Endodermal cell (in vitro differentiated cells): Measurements from ENCODE around the gene ARHGAP5. TPM values are rescaled to one million over a fixed set of nuclear protein-coding genes. Genes with fewer than 3 reads are reported as not detected.

Source experiments
- DNase-seq: peaks from one replicate; pipeline ENCODE4 v3.0.0-alpha.2; 2017
- H3K27ac ChIP-seq: 2 replicates; pipeline ENCODE4 v1.5.1; 2013; ENCODE audit warnings: mild to moderate bottlenecking, low read depth, low read length, moderate library complexity
- H3K27me3 ChIP-seq: 2 replicates; pipeline ENCODE4 v1.6.1; 2013; ENCODE audit warnings: mild to moderate bottlenecking, low read length, moderate library complexity; ENCODE audit not compliant: insufficient read depth, control insufficient read depth, poor library complexity, severe bottlenecking
- H3K36me3 ChIP-seq: 2 replicates; pipeline ENCODE4 v1.7.0; 2013; ENCODE audit warnings: mild to moderate bottlenecking, low read length, moderate library complexity; ENCODE audit not compliant: control insufficient read depth, insufficient read depth
- H3K4me1 ChIP-seq: one replicate; pipeline ENCODE4 v1.7.0; 2013; ENCODE audit warnings: low read length; ENCODE audit not compliant: control insufficient read depth, insufficient read depth
- H3K4me3 ChIP-seq: 2 replicates; pipeline ENCODE4 v1.5.1; 2013; ENCODE audit warnings: mild to moderate bottlenecking, low read length, moderate library complexity
- H3K9ac ChIP-seq: 2 replicates; pipeline ENCODE4 v1.6.1; 2013; ENCODE audit warnings: mild to moderate bottlenecking, low read length, moderate library complexity; ENCODE audit not compliant: poor library complexity, severe bottlenecking; ENCODE audit errors: extremely low read depth
- H3K9me3 ChIP-seq: 2 replicates; pipeline ENCODE4 v1.6.1; 2013; ENCODE audit warnings: mild to moderate bottlenecking, low read length, moderate library complexity; ENCODE audit not compliant: control insufficient read depth
- H3K27ac Mint-ChIP-seq: 2 replicates; pipeline ENCODE4 v1.8.0; 2020; ENCODE audit warnings: mixed read lengths
- H3K27me3 Mint-ChIP-seq: 2 replicates; pipeline ENCODE4 v1.8.0; 2021; ENCODE audit warnings: mild to moderate bottlenecking, mixed read lengths; ENCODE audit not compliant: insufficient read depth
- H3K36me3 Mint-ChIP-seq: 2 replicates; pipeline ENCODE4 v1.8.0; 2020; ENCODE audit warnings: low read depth, mixed read lengths
- H3K4me1 Mint-ChIP-seq: 2 replicates; pipeline ENCODE4 v1.8.0; 2020; ENCODE audit warnings: mixed read lengths
- H3K4me3 Mint-ChIP-seq: 2 replicates; pipeline ENCODE4 v1.8.0; 2020; ENCODE audit warnings: mild to moderate bottlenecking, moderate library complexity, mixed read lengths
- H3K9me3 Mint-ChIP-seq: 2 replicates; pipeline ENCODE4 v1.8.0; 2020; ENCODE audit warnings: mild to moderate bottlenecking, mixed read lengths
- WGBS, 2 experiments: methylation state at CpG; one replicate each; pipeline versions ENCODE4 v1.1.5 to v1.1.7; 2013; ENCODE audit warnings: missing lambda C conversion rate in 2 of 2, mixed read lengths in 1 of 2; ENCODE audit not compliant: insufficient coverage in 1 of 2, insufficient read length in 1 of 2; 5-methylcytosine and 5-hydroxymethylcytosine counted together
- total RNA-seq, 2 donors: library from RNA; stranded (reverse); fragmentation: NEBNext Ultra II Directional in 1 of 2; extraction: Animal tissue kit (Norgen Biotek cat#: 25700) in 1 of 2; gene quantifications; 2 replicates in 1 of 2; 3 replicates in 1 of 2; pipeline ENCODE4 v1.2.1, GENCODE V29; 2021
- TF ChIP-seq, protein P1 (sequence below): fragments of 200-600 bp; sonication (generic); conservative IDR thresholded peaks from 2 replicates; pipeline ENCODE4 v1.5.0; 2021; ENCODE audit warnings: antibody characterized with exemption, mild to moderate bottlenecking

The ARHGAP5 gene
- total RNA-seq, 2 donors from 2014 or later = 122 to 133 TPM

DNA sequence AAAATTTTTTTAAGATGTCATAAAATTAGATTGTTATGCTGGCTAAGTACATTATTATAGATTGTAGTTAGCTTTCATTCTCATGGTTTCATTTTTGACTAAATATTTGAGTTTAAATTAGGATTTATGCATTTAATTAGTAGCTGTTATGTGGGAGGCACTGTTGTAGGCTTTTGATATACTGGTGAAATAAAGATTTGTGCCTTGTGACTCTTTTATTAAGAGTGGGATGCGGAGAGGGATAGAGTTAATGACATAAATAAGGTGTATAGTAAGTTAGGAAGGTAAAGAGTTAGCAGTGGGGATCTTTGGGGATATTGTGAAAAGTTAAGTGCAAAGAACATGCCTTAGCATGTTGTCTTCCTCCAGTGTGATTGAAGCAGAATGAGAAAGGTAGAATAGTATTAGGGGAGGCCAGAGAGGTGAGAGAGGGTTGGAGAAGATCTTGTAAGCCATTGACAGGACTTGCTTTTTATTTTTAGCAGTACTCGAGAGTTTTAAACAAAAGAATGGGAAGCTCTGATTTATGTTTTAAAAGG is 8.8 kb downstream of the ARHGAP5 start:
- Histone ChIP-seq H3K4me1 (peaks cover 6% of the 10 kb centered on the region), H3K27me3 (no peaks in the 10 kb centered on the region), H3K9ac (no peak overlapping the region), H3K9me3 (no peaks in the 10 kb centered on the region), H3K4me3 (peak overlapping the region; percentile 31), H3K36me3 (peaks cover 21% of the 10 kb centered on the region), H3K27ac (no peak overlapping the region)
- DNase-seq = no peak
- H3K9me3 Mint-ChIP-seq = no peaks in the 10 kb centered on the region
- no peaks in the 10 kb centered on the region for H3K27me3 Mint-ChIP-seq
- peaks cover 9% of the 10 kb centered on the region for H3K36me3 Mint-ChIP-seq
- peak overlapping the region; percentile 20 for H3K27ac Mint-ChIP-seq
- 75 to 86% methylated on average over 2 of the region's 2 CpGs for WGBS, 2 experiments
- H3K4me3 Mint-ChIP-seq = no peak overlapping the region
- TF ChIP-seq, protein P1, sequence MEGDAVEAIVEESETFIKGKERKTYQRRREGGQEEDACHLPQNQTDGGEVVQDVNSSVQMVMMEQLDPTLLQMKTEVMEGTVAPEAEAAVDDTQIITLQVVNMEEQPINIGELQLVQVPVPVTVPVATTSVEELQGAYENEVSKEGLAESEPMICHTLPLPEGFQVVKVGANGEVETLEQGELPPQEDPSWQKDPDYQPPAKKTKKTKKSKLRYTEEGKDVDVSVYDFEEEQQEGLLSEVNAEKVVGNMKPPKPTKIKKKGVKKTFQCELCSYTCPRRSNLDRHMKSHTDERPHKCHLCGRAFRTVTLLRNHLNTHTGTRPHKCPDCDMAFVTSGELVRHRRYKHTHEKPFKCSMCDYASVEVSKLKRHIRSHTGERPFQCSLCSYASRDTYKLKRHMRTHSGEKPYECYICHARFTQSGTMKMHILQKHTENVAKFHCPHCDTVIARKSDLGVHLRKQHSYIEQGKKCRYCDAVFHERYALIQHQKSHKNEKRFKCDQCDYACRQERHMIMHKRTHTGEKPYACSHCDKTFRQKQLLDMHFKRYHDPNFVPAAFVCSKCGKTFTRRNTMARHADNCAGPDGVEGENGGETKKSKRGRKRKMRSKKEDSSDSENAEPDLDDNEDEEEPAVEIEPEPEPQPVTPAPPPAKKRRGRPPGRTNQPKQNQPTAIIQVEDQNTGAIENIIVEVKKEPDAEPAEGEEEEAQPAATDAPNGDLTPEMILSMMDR = no peak
- H3K4me1 Mint-ChIP-seq = peaks cover 44% of the 10 kb centered on the region

DNA sequence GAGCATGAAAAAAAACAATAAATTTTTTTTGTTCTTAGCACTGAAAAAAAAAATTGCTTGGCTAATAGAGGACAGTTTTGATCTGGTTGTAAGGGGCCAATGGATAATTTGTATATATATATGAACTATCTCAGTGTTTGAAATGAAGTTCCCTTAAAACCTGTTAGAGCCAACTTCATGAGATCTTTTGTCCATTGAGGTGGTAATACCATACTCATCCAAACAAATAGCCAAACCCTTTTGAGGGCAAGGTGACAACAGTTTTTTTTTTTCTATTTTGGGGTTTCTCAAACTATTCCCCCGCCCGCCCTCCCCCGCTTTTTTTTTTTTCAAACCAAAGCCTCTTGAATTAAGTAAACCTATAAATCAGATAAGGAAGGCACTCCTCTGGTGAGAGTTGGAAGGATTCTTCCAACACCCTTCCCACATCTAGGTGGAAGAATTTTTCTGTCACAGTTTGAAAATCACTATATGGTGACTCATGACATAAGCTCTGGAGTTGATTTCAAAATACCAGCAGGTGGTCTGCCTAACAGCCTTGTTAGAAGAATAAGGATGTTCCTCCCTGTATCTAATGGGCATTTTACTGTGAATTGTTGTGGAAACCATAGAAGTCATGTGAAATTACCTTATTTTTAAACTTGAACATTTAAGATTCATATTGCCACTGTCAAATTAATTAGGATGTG is 10.2 kb downstream of the ARHGAP5 start:
- no peak overlapping the region for H3K27ac ChIP-seq
- peaks cover 40% of the 10 kb centered on the region for H3K4me1 Mint-ChIP-seq
- H3K4me1 ChIP-seq = peaks cover 6% of the 10 kb centered on the region
- no peak overlapping the region for H3K4me3 Mint-ChIP-seq
- no peak overlapping the region for H3K9ac ChIP-seq
- TF ChIP-seq, protein P1 = no peak
- no peaks in the 10 kb centered on the region for H3K27me3 ChIP-seq
- DNase-seq = peak; percentile 59
- peaks cover 23% of the 10 kb centered on the region for H3K36me3 Mint-ChIP-seq
- no peaks in the 10 kb centered on the region for H3K27me3 Mint-ChIP-seq
- peaks cover 35% of the 10 kb centered on the region for H3K36me3 ChIP-seq
- H3K4me3 ChIP-seq = peak overlapping the region; percentile 57
- no CpG with 5 or more reads among the region's 3 CpGs for WGBS, 2 experiments
- no peaks in the 10 kb centered on the region for H3K9me3 Mint-ChIP-seq
- H3K9me3 ChIP-seq = no peaks in the 10 kb centered on the region
- peak overlapping the region; percentile 52 for H3K27ac Mint-ChIP-seq

DNA sequence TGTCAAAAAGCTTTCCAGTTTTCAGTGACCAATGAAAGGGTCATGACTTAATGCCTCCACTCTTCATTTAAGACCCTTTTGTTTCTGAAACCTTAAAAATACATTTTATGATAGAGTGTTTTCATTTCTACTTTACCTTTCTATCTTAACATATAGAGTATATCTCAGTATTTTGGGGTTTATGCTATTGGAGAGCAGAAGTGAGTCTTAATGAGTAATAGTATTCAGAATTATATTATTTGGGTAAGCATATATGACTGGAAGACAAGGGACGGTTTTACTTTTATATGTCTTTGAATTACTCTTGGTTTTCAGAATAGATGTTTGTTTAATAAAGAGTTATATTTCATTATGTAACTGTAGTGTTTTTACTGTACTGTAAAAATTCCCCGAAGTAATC is 10.8 kb downstream of the ARHGAP5 start:
- H3K9me3 Mint-ChIP-seq = no peaks in the 10 kb centered on the region
- Histone ChIP-seq H3K27ac (no peak overlapping the region), H3K36me3 (peaks cover 41% of the 10 kb centered on the region), H3K4me1 (peaks cover 6% of the 10 kb centered on the region), H3K27me3 (no peaks in the 10 kb centered on the region), H3K9ac (no peak overlapping the region), H3K9me3 (no peaks in the 10 kb centered on the region), H3K4me3 (no peak overlapping the region)
- no peak overlapping the region for H3K4me3 Mint-ChIP-seq
- DNase-seq = no peak
- peaks cover 37% of the 10 kb centered on the region for H3K4me1 Mint-ChIP-seq
- no peak overlapping the region for H3K27ac Mint-ChIP-seq
- H3K27me3 Mint-ChIP-seq = no peaks in the 10 kb centered on the region
- TF ChIP-seq, protein P1 = no peak
- 86 to 100% methylated on average over 1 of the region's 2 CpGs for WGBS, 2 experiments
- H3K36me3 Mint-ChIP-seq = peaks cover 29% of the 10 kb centered on the region
